Ishikawa (cell line): ENCODE data around the gene SMIM7.
A peak's percentile ranks its signal among the peaks of the same experiment; 100 is the strongest.

Experiments
- CEBPB ChIP-seq: IDR thresholded peaks from 2 replicates; pipeline ENCODE4 v1.6.1; 2012
- CREB1 ChIP-seq: IDR thresholded peaks from 2 replicates; pipeline ENCODE4 v1.6.1; 2012; ENCODE audit warnings: low read depth
- EGR1 ChIP-seq: IDR thresholded peaks from 2 replicates; pipeline ENCODE4 v1.6.1; 2012
- EP300 ChIP-seq: IDR thresholded peaks from 2 replicates; pipeline ENCODE4 v1.6.1; 2012; ENCODE audit warnings: borderline replicate concordance
- FOXM1 ChIP-seq: IDR thresholded peaks from 2 replicates; pipeline ENCODE4 v1.6.1; 2012; ENCODE audit warnings: low read depth, borderline replicate concordance
- NFIC ChIP-seq: IDR thresholded peaks from 2 replicates; pipeline ENCODE4 v1.6.1; 2012
- RAD21 ChIP-seq: IDR thresholded peaks from 2 replicates; pipeline ENCODE4 v1.6.1; 2012; ENCODE audit warnings: low read depth
- TAF1 ChIP-seq: IDR thresholded peaks from 2 replicates; pipeline ENCODE4 v1.6.1; 2012; ENCODE audit warnings: low read depth, mild to moderate bottlenecking
- TCF12 ChIP-seq: IDR thresholded peaks from 2 replicates; pipeline ENCODE4 v1.6.1; 2012; ENCODE audit warnings: low read depth
- TEAD4 ChIP-seq: IDR thresholded peaks from 2 replicates; pipeline ENCODE4 v1.6.1; 2012
- YY1 ChIP-seq: IDR thresholded peaks from 2 replicates; pipeline ENCODE4 v1.6.1; 2012; ENCODE audit warnings: low read depth
- ZBTB7A ChIP-seq: IDR thresholded peaks from 2 replicates; pipeline ENCODE4 v1.6.1; 2012; ENCODE audit warnings: low read depth
- TF ChIP-seq, protein P1 (sequence below): IDR thresholded peaks from 2 replicates; pipeline ENCODE4 v1.6.1; 2012
- TF ChIP-seq, protein P2 (sequence below): IDR thresholded peaks from 2 replicates; pipeline ENCODE4 v1.6.1; 2012
- TF ChIP-seq, protein P3 (sequence below): IDR thresholded peaks from 2 replicates; pipeline ENCODE4 v1.6.1; 2012; ENCODE audit warnings: low read depth, mild to moderate bottlenecking

Gene SMIM7

DNA sequence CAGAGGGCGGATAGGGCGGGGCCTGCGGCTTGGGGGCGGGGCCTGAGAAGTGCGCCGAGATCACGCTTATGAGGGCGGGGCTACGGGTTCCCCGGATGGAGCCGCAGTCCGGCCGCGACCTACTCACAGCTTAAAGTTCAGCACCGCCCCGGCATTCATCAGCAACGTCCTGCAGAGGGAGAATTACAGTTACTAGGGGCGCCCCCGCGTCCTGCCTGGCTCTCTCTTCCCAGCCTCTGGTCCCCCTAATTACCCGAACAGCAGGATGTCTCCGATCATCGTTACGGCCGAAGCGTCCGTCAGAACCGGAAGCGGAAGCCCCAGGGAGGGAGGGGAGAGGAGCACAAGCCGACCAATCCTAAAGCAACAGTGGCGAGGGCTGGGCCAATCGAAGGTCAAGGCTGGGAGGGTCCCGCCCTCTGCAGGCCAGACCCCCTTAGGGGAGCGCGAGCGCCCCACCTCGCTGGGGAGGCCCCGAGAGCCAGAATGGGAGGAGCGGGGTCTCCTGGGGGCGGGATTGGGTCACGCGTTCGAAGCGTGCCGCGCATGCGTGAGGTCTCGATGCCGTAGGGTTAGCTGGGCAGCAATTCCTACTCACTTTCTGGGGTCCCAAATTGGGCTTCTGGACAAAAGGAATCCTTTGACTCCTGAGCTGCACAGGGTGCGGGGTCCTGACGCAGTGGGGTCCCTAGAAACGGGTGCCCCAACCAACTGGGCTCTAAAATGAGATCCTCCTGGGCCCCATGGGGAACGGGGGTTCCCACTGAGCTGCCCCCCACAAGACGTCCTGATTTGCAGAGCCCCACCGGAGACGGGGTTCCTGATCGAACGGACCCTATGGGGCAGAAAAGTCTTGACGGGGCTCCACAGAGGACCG, at the start of gene SMIM7:
Gene SMIM7 (minus strand): TSS at position 313 of the 877 bp plus-strand sequence. CDS start 34 bp downstream, at position 279.
- TF ChIP-seq, protein P1, sequence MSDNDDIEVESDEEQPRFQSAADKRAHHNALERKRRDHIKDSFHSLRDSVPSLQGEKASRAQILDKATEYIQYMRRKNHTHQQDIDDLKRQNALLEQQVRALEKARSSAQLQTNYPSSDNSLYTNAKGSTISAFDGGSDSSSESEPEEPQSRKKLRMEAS, result peak; percentile 86; the same call in 1 of the 2 replicates
- peak; percentile 24; the same call in 1 of the 2 replicates for TF ChIP-seq TCF12
- TF ChIP-seq YY1, result no peak
- TF ChIP-seq TAF1, result peak; percentile 67; the same call in 1 of the 2 replicates
- no peak for TF ChIP-seq RAD21
- TF ChIP-seq, protein P2, sequence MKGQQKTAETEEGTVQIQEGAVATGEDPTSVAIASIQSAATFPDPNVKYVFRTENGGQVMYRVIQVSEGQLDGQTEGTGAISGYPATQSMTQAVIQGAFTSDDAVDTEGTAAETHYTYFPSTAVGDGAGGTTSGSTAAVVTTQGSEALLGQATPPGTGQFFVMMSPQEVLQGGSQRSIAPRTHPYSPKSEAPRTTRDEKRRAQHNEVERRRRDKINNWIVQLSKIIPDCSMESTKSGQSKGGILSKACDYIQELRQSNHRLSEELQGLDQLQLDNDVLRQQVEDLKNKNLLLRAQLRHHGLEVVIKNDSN, result peak; percentile 38; the same call in 1 of the 2 replicates
- peak; percentile 44; the same call in 1 of the 2 replicates for TF ChIP-seq CREB1
- no peak; the same call in 1 of the 2 replicates for TF ChIP-seq ZBTB7A
- TF ChIP-seq NFIC, result 0 out of 2 replicates have a peak, but pooled peaks have one; percentile 32

DNA sequence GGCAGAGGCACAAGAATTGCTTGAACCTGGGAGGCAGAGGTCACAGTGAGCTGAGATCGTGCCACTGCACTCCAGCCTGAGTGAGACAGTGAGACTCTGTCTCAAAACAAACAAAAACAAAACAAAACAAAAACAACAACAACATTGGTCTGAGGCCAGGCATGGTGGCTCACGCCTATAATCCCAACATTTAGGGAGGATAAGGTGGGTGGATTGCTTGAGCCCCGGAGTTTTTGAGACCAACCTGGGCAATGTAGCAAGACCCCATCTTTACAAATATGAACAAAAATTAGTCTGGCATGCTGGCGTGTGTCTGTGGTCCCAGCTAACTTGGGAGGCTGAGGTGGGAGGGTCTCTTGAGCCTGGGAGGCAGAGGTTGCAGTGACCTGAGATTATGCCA, 43.7 kb upstream of the SMIM7 start:
- no peak for TF ChIP-seq ZBTB7A
- no peak for TF ChIP-seq TCF12
- TF ChIP-seq NFIC, result no peak
- no peak for TF ChIP-seq RAD21
- TF ChIP-seq, protein P1, result no peak
- no peak for TF ChIP-seq TAF1
- TF ChIP-seq YY1, result no peak
- TF ChIP-seq CEBPB, result no peak
- TF ChIP-seq, protein P3, sequence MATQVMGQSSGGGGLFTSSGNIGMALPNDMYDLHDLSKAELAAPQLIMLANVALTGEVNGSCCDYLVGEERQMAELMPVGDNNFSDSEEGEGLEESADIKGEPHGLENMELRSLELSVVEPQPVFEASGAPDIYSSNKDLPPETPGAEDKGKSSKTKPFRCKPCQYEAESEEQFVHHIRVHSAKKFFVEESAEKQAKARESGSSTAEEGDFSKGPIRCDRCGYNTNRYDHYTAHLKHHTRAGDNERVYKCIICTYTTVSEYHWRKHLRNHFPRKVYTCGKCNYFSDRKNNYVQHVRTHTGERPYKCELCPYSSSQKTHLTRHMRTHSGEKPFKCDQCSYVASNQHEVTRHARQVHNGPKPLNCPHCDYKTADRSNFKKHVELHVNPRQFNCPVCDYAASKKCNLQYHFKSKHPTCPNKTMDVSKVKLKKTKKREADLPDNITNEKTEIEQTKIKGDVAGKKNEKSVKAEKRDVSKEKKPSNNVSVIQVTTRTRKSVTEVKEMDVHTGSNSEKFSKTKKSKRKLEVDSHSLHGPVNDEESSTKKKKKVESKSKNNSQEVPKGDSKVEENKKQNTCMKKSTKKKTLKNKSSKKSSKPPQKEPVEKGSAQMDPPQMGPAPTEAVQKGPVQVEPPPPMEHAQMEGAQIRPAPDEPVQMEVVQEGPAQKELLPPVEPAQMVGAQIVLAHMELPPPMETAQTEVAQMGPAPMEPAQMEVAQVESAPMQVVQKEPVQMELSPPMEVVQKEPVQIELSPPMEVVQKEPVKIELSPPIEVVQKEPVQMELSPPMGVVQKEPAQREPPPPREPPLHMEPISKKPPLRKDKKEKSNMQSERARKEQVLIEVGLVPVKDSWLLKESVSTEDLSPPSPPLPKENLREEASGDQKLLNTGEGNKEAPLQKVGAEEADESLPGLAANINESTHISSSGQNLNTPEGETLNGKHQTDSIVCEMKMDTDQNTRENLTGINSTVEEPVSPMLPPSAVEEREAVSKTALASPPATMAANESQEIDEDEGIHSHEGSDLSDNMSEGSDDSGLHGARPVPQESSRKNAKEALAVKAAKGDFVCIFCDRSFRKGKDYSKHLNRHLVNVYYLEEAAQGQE, result no peak
- no peak for TF ChIP-seq EGR1
- no peak for TF ChIP-seq FOXM1
- TF ChIP-seq EP300, result no peak
- TF ChIP-seq TEAD4, result no peak

DNA sequence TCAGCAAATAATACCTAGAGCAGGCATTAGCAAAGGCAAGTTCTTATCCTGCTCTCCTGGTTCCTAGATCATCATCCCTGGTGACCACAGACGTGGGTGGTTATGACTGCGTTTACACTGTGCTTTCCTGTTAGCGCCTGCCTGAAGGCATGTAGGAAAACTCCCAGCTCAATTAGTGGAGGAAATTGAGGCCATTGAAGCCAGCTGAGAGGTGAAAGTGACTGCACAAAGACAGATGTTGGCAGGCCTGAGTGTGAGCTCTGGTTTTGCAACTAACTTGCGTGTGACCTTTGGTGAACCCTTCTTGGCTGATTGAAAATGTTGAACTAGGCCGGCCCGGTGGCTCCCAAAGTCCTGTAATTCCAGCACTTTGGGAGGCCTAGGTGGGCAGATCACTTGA, 42.2 kb upstream of the SMIM7 start:
- TF ChIP-seq, protein P2, result no peak
- TF ChIP-seq RAD21 (no peak), YY1 (no peak)

DNA sequence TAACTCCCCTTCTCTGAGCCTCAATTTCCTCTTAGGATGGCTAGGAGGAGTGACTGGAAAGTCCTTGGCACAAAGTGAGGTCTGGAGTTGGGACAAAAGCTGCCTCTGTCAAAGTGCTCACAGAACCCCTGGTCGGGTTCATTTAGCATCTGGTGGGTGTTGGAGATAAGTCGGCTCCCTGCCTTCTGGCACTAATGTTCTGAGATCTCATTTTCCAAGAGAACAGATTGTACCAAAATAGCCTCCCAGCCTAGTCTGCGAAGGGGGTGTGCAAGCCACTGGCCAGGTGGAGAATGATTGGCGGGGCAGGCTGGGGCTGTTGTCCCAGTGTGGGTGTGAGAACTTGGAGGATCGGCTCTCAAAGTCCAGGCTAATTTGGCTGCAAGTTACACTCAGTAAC, 39.0 kb upstream of the SMIM7 start:
- TF ChIP-seq YY1 (no peak), EGR1 (no peak), TEAD4 (no peak), EP300 (no peak), CREB1 (no peak), FOXM1 (no peak), CEBPB (no peak), TAF1 (no peak)
- TF ChIP-seq, protein P2, result no peak
- TF ChIP-seq, protein P3, result no peak

DNA sequence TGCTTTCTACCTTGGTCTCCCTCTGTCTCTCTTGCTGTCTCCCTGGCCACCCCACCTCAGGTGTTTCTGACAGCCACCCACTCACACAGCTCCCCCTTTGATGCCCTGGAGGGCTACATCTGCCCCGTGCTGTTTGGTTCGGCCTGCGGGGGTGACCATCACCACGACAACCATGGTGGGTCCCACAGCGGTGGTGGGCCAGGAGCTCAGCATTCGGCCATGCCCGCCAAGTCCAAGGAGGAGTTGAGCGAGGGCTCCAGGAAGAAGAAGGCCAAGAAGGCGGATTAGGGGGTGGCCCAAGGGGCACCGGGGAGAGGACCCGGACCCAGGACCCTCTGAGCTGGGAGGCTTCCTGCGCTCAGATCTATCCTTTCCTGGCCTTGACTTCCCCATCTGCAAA, 28.1 kb upstream of the SMIM7 start:
- TF ChIP-seq, protein P1, result no peak
- TF ChIP-seq EP300 (no peak), CREB1 (no peak), TEAD4 (no peak), RAD21 (no peak), TAF1 (no peak), NFIC (no peak), EGR1 (no peak), CEBPB (no peak), YY1 (no peak), TCF12 (no peak), FOXM1 (no peak), ZBTB7A (no peak)
- TF ChIP-seq, protein P3, result no peak
- TF ChIP-seq, protein P2, result no peak
